B cell (primary cell): ENCODE results near the gene ZSWIM3. TPM values are rescaled to one million over a fixed set of nuclear protein-coding genes. Genes with fewer than 3 reads are reported as not detected.
A peak's percentile ranks its signal among the peaks of the same experiment; 100 is the strongest.

Experiments used
- ATAC-seq: fragments of 200-7000 bp; cut with Tn5 transposase; one replicate; pipeline ENCODE4 v1.10.0; 2021; ENCODE audit warnings: low read depth, mild to moderate bottlenecking, moderate number of reproducible peaks, moderate library complexity
- CTCF ChIA-PET: fragments of 350-600 bp; sonication (Branson Sonifier 250); formaldehyde crosslinking; loops from one replicate; lab custom pipeline; 2021; ENCODE audit warnings: antibody characterized with exemption, inconsistent platforms; lab: Charles Lee
- POLR2A ChIA-PET: fragments of 350-600 bp; sonication (Branson Sonifier 250); formaldehyde crosslinking; loops from one replicate; lab custom pipeline; 2021; ENCODE audit warnings: antibody characterized with exemption; lab: Charles Lee
- DNase-seq: peaks from one replicate; pipeline ENCODE4 v3.0.0; 2013
- H2AFZ ChIP-seq: 2 replicates; pipeline ENCODE4 v1.6.1; 2012; ENCODE audit warnings: mild to moderate bottlenecking, low read depth, low read length; ENCODE audit not compliant: insufficient read depth, poor library complexity, severe bottlenecking
- H3K27ac ChIP-seq, 2 donors: 1 replicate in 1 of 2; 2 replicates in 1 of 2; pipeline ENCODE4 v1.5.1; 2012 to 2013; ENCODE audit warnings: low read length in 2 of 2, mild to moderate bottlenecking in 2 of 2, moderate library complexity in 1 of 2
- H3K27me3 ChIP-seq, 4 experiments: fragments of 200-600 bp in 1 of 4; sonication (generic) in 1 of 4; replicated peaks in 1 of 4; 1 replicate in 2 of 4; 2 replicates in 2 of 4; pipeline versions ENCODE4 v1.6.1 to v1.7.0; 2013 to 2016; ENCODE audit warnings: low read length in 3 of 4, mild to moderate bottlenecking in 2 of 4, mixed read lengths in 1 of 4, moderate library complexity in 1 of 4; ENCODE audit not compliant: insufficient read depth in 4 of 4, control insufficient read depth in 3 of 4; ENCODE audit errors: control extremely low read depth in 1 of 4
- H3K36me3 ChIP-seq, 2 experiments: replicated peaks in 1 of 2; 1 replicate in 1 of 2; 2 replicates in 1 of 2; pipeline versions ENCODE4 v1.6.1 to v1.7.1; 2013; ENCODE audit warnings: low read length in 1 of 2; ENCODE audit not compliant: insufficient read depth in 2 of 2, control insufficient read depth in 1 of 2; ENCODE audit errors: control extremely low read depth in 1 of 2, extremely low read depth in 1 of 2
- H3K4me1 ChIP-seq, 2 donors: fragments of 200-600 bp in 1 of 2; sonication (generic) in 1 of 2; 1 replicate in 1 of 2; 2 replicates in 1 of 2; pipeline versions ENCODE4 v1.5.1 to v1.6.1; 2013 to 2017; ENCODE audit warnings: low read length in 2 of 2; ENCODE audit not compliant: control insufficient read depth in 2 of 2, insufficient read depth in 2 of 2
- H3K4me2 ChIP-seq: replicated peaks from 2 replicates; pipeline ENCODE3; 2012; ENCODE audit warnings: mild to moderate bottlenecking, low read depth, low read length; ENCODE audit not compliant: poor library complexity, severe bottlenecking
- H3K4me3 ChIP-seq, 5 experiments: fragments of 200-600 bp in 1 of 5; sonication (generic) in 1 of 5; 1 replicate in 3 of 5; 2 replicates in 2 of 5; pipeline versions ENCODE4 v1.5.1 to v1.7.0; 2011 to 2016; ENCODE audit warnings: low read length in 4 of 5, mild to moderate bottlenecking in 4 of 5, low read depth in 2 of 5, control low read depth in 1 of 5, moderate library complexity in 1 of 5; ENCODE audit not compliant: insufficient read depth in 1 of 5; ENCODE audit errors: control extremely low read depth in 1 of 5, extremely low read depth in 1 of 5
- H3K79me2 ChIP-seq: fragments of 200-600 bp; sonication (generic); one replicate; pipeline ENCODE4 v1.6.0; 2016; ENCODE audit warnings: low read length; ENCODE audit not compliant: control insufficient read depth, insufficient read depth
- H3K9ac ChIP-seq: fragments of 200-600 bp; sonication (generic); 2 replicates; pipeline ENCODE4 v1.6.1; 2017; ENCODE audit warnings: mild to moderate bottlenecking, low read length, moderate library complexity
- H3K9me3 ChIP-seq, 3 donors: one replicate each; pipeline versions ENCODE4 v1.6.1 to v1.7.1; 2013; ENCODE audit warnings: low read length in 2 of 3; ENCODE audit not compliant: control insufficient read depth in 2 of 3, insufficient read depth in 1 of 3; ENCODE audit errors: control extremely low read depth in 1 of 3
- H4K20me1 ChIP-seq: 2 replicates; pipeline ENCODE4 v1.6.0; 2012; ENCODE audit warnings: mild to moderate bottlenecking, low read length; ENCODE audit not compliant: insufficient read depth, control insufficient read depth, poor library complexity, severe bottlenecking
- H3K27ac Mint-ChIP-seq: one replicate; pipeline ENCODE4 v1.8.0; 2021; ENCODE audit warnings: mixed read lengths
- H3K27me3 Mint-ChIP-seq: one replicate; pipeline ENCODE4 v1.8.0; 2021; ENCODE audit warnings: mixed read lengths
- H3K4me1 Mint-ChIP-seq: one replicate; pipeline ENCODE4 v1.8.0; 2021; ENCODE audit warnings: mixed read lengths
- H3K4me3 Mint-ChIP-seq: one replicate; pipeline ENCODE4 v1.8.0; 2021; ENCODE audit warnings: mixed read lengths
- H3K9me3 Mint-ChIP-seq: one replicate; pipeline ENCODE4 v1.8.0; 2022; ENCODE audit warnings: mixed read lengths; ENCODE audit not compliant: insufficient read depth
- CTCF ChIP-seq: fragments of 200-600 bp; IDR thresholded peaks from one replicate; pipeline ENCODE4 v1.8.0; 2022; ENCODE audit warnings: antibody characterized with exemption, mild to moderate bottlenecking
- EZH2 ChIP-seq: IDR thresholded peaks from 2 replicates; pipeline ENCODE4 v1.6.1; 2012; ENCODE audit warnings: borderline replicate concordance, low read depth, mild to moderate bottlenecking, moderate library complexity, low read length; ENCODE audit not compliant: insufficient read depth, poor library complexity, severe bottlenecking
- WGBS: methylation state at CpG from one replicate; pipeline ENCODE4 v1.1.5; 2013; ENCODE audit warnings: missing lambda C conversion rate; ENCODE audit not compliant: insufficient coverage; 5-methylcytosine and 5-hydroxymethylcytosine counted together
- intact Hi-C: fragments of 100-400 bp; cut with micrococcal nuclease; formaldehyde crosslinking; loops from one replicate; pipeline ENCODE4 v1.10.0; 2022
- polyA plus RNA-seq: library from polyadenylated mRNA; depleted of rRNA; stranded (reverse); fragments of >200 nt; gene quantifications from 2 replicates; pipeline ENCODE4 v1.2.3, GENCODE V29; 2012
- total RNA-seq, 2 donors: library from RNA; stranded (reverse); fragments of 120-200 nt in 1 of 2; gene quantifications; 1 replicate in 1 of 2; 2 replicates in 1 of 2; pipeline versions ENCODE4 v1.2.3 to v1.2.4, GENCODE V29; 2013 to 2022

The ZSWIM3 gene
- total and polyA plus RNA-seq, 2 donors (not counting 1 experiment from before 2014, with no cell fraction given) = 4.0 to 7.1 TPM

DNA sequence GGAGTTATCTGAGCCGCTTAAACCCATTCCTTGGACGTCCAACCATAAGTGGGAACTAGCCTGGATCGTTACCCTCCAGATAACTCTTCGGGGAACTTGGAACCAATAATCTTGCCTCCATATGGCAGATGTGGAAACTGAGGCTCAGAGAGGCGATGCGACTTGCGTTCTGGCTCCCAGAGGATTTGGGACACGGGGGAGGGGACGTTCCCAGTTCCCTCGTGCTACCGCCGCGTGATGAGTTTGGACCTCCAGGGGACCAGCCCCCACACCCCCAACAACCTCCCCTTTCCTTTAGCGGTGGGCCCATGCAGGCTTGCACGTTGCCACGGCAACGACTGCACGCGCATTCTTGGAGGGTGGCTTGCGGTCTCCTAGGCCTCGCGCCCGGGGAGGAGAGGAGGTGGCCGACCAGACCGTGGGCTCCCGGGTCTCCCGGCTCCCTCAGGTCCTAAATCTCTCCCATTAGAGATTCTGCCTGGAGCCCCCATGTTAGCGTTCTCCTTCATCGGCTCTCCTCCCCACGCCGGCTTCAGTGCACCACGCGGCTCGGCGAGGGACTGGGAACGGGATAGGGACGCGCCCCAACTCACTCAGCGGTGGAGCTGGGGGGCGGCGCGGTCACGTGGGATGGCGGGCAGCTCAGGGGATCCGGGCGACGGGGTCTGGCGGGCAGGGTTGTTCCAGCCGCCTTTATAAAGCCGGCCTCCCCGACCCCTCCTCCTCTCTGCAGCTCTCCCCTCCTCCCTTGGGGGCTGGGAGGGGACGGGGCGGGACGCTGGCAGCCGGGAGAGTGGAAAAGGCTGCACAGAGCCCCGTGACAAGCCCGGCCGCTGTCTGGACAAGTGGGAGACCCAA, 54.3 kb downstream of the ZSWIM3 start, which contains the start of gene PLTP:
Gene PLTP, minus strand, starts transcription at position 670 of the 858 bp plus-strand sequence. CDS start 703 bp downstream, outside the sequence.
- H2AFZ ChIP-seq = peak within 1 kb of the TSS; percentile 89
- H3K4me3 Mint-ChIP-seq = peak within 1 kb of the TSS; percentile 94
- no peaks in the 10 kb centered on the region for H3K9me3 Mint-ChIP-seq
- peaks cover 0 to 19% (median 9%) of the 10 kb centered on the region in 4 experiments for H3K27me3 ChIP-seq
- peaks cover 12% of the 10 kb centered on the region for H3K27me3 Mint-ChIP-seq
- POLR2A ChIA-PET = interaction anchor here (0.9 to 3.8 kb wide), 4 partner anchors 22 to 60 kb away, joined by 3 to 21 read pairs (median 4); partner anchors contain the start of genes PCIF1 and ZNF335
- intact Hi-C loops = loop anchor here (1.0 kb wide), 5 partner anchors 20 to 61 kb away; partner anchors contain the start of genes ACOT8, CTSA, NEURL2 and PCIF1
- peaks cover 14 to 22% of the 10 kb centered on the region in 2 donors for H3K4me1 ChIP-seq
- H3K9ac ChIP-seq = peak within 1 kb of the TSS; percentile 69
- no peaks in the 10 kb centered on the region for H3K79me2 ChIP-seq
- H3K36me3 ChIP-seq = no peaks in the 10 kb centered on the region
- peak within 1 kb of the TSS; percentile 92 for H3K4me2 ChIP-seq
- peaks cover 20% of the 10 kb centered on the region for H3K4me1 Mint-ChIP-seq
- H4K20me1 ChIP-seq = no peaks in the 10 kb centered on the region
- WGBS = 3% methylated on average over 46 of the region's 58 CpGs
- TF ChIP-seq CTCF (no peak), EZH2 (no peak)
- H3K27ac Mint-ChIP-seq = peak within 1 kb of the TSS; percentile 83
- peak; percentile 69 for DNase-seq
- H3K4me3 ChIP-seq = peak within 1 kb of the TSS in 4 of 5 experiments; percentile 37 to 65 (median 60)
- CTCF ChIA-PET = no interaction called here
- no peak for ATAC-seq
- H3K27ac ChIP-seq = no peak within 1 kb of the TSS
- peaks cover 0 to 11% (median 0%) of the 10 kb centered on the region in 3 donors for H3K9me3 ChIP-seq
